ENCODE results near the gene UROC1.

- TF ChIP-seq CTCF (conservative IDR thresholded peaks at IDR 0.05; ENCODE audit: low read depth, low read length) (no peak), EZH2 (IDR thresholded peaks at IDR 0.05; ENCODE audit: borderline replicate concordance, low read depth, low read length, poor library complexity, severe bottlenecking) (no peak)
Measured at GRCh38 chr3:126467611-126467955, 50.0 kb downstream of the UROC1 start.
